WI38 (cell line): Measurements from ENCODE around the gene C14orf132.
"Not testable (repeated sequence)": the region's sequence is repeated elsewhere in the genome, so short reads cannot be mapped to it uniquely, and the experiment has no call there.

Source experiments
- H3K4me3 ChIP-seq: 2 replicates; pipeline ENCODE4 v1.5.1; 2011; ENCODE audit warnings: low read depth, mild to moderate bottlenecking, control low read depth, low read length
- TF ChIP-seq, protein P1 (sequence below): IDR thresholded peaks from 2 replicates; pipeline ENCODE4 v1.5.1; 2012; ENCODE audit warnings: low read depth, mild to moderate bottlenecking, control low read depth, low read length

Gene C14orf132

GRCh38 chr14:96071561-96071960 lies 32.4 kb downstream of the C14orf132 start:
- H3K4me3 ChIP-seq, result no peak overlapping the region

DNA sequence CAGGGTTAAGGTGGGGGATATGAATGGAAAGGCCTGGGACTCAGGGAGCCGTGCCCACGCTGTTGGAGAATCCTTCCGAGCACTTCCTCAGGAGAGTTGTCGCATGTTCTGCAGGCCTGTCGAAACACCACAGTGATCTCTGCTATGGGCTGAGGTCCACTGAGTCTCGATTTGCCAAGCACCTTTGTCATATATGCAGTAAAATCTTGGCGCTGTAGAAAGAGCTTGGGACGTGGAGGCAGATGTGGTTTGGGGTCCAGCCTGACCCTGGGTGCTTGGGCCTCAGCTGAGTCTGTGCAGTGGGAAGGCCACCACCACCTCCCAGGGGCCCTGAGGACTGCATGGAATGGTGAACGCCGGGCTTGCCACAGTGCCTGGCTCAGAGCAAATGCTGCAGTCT lies 32.9 kb downstream of the C14orf132 start:
- no peak overlapping the region for H3K4me3 ChIP-seq
- TF ChIP-seq, protein P1, sequence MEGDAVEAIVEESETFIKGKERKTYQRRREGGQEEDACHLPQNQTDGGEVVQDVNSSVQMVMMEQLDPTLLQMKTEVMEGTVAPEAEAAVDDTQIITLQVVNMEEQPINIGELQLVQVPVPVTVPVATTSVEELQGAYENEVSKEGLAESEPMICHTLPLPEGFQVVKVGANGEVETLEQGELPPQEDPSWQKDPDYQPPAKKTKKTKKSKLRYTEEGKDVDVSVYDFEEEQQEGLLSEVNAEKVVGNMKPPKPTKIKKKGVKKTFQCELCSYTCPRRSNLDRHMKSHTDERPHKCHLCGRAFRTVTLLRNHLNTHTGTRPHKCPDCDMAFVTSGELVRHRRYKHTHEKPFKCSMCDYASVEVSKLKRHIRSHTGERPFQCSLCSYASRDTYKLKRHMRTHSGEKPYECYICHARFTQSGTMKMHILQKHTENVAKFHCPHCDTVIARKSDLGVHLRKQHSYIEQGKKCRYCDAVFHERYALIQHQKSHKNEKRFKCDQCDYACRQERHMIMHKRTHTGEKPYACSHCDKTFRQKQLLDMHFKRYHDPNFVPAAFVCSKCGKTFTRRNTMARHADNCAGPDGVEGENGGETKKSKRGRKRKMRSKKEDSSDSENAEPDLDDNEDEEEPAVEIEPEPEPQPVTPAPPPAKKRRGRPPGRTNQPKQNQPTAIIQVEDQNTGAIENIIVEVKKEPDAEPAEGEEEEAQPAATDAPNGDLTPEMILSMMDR, result no peak

More at GRCh38 chr14:96071561-96071960, 32.4 kb downstream of the C14orf132 start:
- TF ChIP-seq, protein P1, result no peak

GRCh38 chr14:96072746-96073145 lies 33.6 kb downstream of the C14orf132 start:
- H3K4me3 ChIP-seq, result no peak overlapping the region
- TF ChIP-seq, protein P1, result no peak

DNA sequence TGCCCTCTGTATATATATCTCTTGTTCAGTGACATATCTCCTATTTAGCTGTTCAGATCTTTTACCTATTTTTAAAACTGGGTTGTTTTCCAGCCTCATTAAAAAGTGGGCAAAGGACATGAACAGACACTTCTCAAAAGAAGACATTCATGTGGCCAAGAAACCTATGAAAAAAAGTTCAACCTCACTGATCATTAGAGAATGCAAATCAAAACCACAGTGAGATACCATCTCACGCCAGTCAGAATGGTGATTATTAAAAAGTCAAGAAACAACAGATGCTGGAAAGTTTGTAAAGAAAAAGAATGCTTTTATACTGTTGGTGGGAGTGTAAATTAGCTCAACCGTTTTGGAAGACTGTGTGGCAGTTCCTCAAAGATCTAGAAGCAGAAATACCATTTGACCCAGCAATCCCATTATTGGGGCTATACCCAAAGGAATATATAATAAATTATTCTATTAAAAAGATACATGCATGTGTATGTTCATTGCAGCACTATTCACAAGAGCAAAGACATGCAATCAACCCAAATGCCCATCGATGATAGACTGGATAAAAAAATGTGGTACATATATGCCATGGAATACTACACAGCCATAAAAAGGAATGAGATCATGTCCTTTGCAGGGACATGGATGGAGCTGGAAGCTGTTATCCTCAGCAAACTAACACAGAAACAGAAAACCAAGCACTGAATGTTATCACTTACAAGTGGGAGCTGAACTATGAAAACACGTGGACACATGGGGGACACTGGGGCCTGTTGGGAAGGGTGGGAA lies 34.3 kb downstream of the C14orf132 start:
- not testable (repeated sequence) for H3K4me3 ChIP-seq

DNA sequence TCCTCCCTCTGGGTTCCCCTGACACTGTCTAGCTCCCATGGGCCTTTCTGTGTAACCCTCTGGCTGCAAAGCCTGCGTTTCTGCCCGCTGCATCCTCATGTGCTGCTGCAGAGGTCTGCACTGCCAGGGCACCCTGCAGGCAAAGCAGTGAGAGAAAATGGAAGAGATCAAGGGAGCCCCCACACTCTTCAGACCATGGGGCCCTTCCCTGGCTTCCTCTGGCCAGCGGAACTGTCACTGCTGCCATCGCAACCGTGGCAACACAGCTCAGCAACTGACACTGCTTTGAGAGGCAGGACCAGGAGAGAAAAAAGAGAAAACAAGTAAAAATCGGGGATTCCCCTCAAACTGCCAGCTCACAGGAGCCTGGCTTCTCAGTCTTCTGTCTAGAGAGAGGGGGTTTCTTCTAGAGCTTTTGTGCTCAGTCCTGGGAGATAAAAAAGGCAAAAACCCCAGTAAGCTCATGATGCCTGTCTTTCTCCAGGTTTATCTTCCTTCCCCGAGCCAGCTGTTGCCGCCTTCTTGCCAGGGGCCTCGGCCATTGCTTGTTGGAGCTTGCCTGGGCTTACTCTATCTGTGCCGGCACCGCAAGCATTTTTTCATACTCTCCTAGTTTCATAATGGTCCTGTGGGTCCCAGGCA lies 38.9 kb downstream of the C14orf132 start:
- TF ChIP-seq, protein P1, result no peak
- H3K4me3 ChIP-seq, result no peak overlapping the region

- no peak overlapping the region for H3K4me3 ChIP-seq
These were observed 39.5 kb downstream of the C14orf132 start for GRCh38 chr14:96078625-96079016.

DNA sequence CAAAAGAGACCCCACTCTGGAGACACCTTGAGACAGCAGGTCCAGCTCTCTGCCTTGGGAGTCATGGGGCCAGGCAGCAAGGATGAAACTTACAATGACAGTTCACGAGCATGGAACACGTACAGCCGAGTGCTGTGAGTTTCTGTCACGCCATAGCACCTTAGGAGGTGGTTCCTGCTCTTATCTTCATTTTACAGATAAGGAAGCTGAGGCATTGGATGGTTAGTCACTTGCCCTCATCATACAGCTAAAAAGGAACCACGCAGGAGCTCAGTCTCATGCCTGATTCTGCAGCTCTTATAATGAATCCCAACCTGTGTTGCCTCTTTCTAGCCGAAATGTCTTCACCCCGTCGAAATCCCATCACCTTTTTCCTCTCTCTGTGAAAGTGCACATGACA lies 39.9 kb downstream of the C14orf132 start:
- TF ChIP-seq, protein P1, result no peak
- H3K4me3 ChIP-seq, result no peak overlapping the region

More at GRCh38 chr14:96078625-96079016, 39.5 kb downstream of the C14orf132 start:
- TF ChIP-seq, protein P1, result no peak
